Ishikawa (cell line): ENCODE data around the gene ZFAND3.

Source experiments
- CEBPB ChIP-seq: IDR thresholded peaks from 2 replicates; pipeline ENCODE4 v1.6.1; 2012
- CREB1 ChIP-seq: IDR thresholded peaks from 2 replicates; pipeline ENCODE4 v1.6.1; 2012; ENCODE audit warnings: low read depth
- EGR1 ChIP-seq: IDR thresholded peaks from 2 replicates; pipeline ENCODE4 v1.6.1; 2012
- EP300 ChIP-seq: IDR thresholded peaks from 2 replicates; pipeline ENCODE4 v1.6.1; 2012; ENCODE audit warnings: borderline replicate concordance
- FOXM1 ChIP-seq: IDR thresholded peaks from 2 replicates; pipeline ENCODE4 v1.6.1; 2012; ENCODE audit warnings: low read depth, borderline replicate concordance
- MAX ChIP-seq: IDR thresholded peaks from 2 replicates; pipeline ENCODE4 v1.6.1; 2012
- NFIC ChIP-seq: IDR thresholded peaks from 2 replicates; pipeline ENCODE4 v1.6.1; 2012
- RAD21 ChIP-seq: IDR thresholded peaks from 2 replicates; pipeline ENCODE4 v1.6.1; 2012; ENCODE audit warnings: low read depth
- REST ChIP-seq: IDR thresholded peaks from 2 replicates; pipeline ENCODE4 v1.6.1; 2012; ENCODE audit warnings: low read depth, mild to moderate bottlenecking
- TAF1 ChIP-seq: IDR thresholded peaks from 2 replicates; pipeline ENCODE4 v1.6.1; 2012; ENCODE audit warnings: low read depth, mild to moderate bottlenecking
- TCF12 ChIP-seq: IDR thresholded peaks from 2 replicates; pipeline ENCODE4 v1.6.1; 2012; ENCODE audit warnings: low read depth
- TEAD4 ChIP-seq: IDR thresholded peaks from 2 replicates; pipeline ENCODE4 v1.6.1; 2012
- USF1 ChIP-seq: IDR thresholded peaks from 2 replicates; pipeline ENCODE4 v1.6.1; 2012
- YY1 ChIP-seq: IDR thresholded peaks from 2 replicates; pipeline ENCODE4 v1.6.1; 2012; ENCODE audit warnings: low read depth
- ZBTB7A ChIP-seq: IDR thresholded peaks from 2 replicates; pipeline ENCODE4 v1.6.1; 2012; ENCODE audit warnings: low read depth

Gene ZFAND3

GRCh38 chr6:38184585-38185080 lies 365.1 kb downstream of the ZFAND3 start:
- TF ChIP-seq EP300 (no peak), NFIC (no peak), CREB1 (no peak), MAX (no peak), TEAD4 (no peak)

GRCh38 chr6:38185244-38185643 lies 365.7 kb downstream of the ZFAND3 start:
- TF ChIP-seq NFIC (no peak), RAD21 (no peak), TEAD4 (no peak)

GRCh38 chr6:38185752-38186151 lies 366.2 kb downstream of the ZFAND3 start:
- TF ChIP-seq USF1 (no peak), RAD21 (no peak), FOXM1 (no peak), YY1 (no peak), MAX (no peak), CREB1 (no peak), TAF1 (no peak), EP300 (no peak), EGR1 (no peak), TCF12 (no peak), TEAD4 (no peak), ZBTB7A (no peak), CEBPB (no peak)

GRCh38 chr6:38187325-38187724 lies 367.8 kb downstream of the ZFAND3 start:
- no peak for TF ChIP-seq TEAD4
- TF ChIP-seq YY1, result no peak
- no peak for TF ChIP-seq TCF12
- TF ChIP-seq EGR1, result no peak

- no peak for TF ChIP-seq MAX
- no peak for TF ChIP-seq YY1
- no peak for TF ChIP-seq FOXM1
- no peak for TF ChIP-seq TCF12
- TF ChIP-seq REST, result no peak
- TF ChIP-seq NFIC, result no peak
- no peak for TF ChIP-seq USF1
- no peak for TF ChIP-seq TAF1
- no peak for TF ChIP-seq ZBTB7A
- TF ChIP-seq CEBPB, result no peak
- TF ChIP-seq EGR1, result no peak
- no peak for TF ChIP-seq EP300
- TF ChIP-seq RAD21, result no peak
- no peak for TF ChIP-seq TEAD4
- no peak for TF ChIP-seq CREB1
Observed at GRCh38 chr6:38187811-38188590, 368.5 kb downstream of the ZFAND3 start.

- TF ChIP-seq TAF1 (no peak), TCF12 (no peak), FOXM1 (no peak), EP300 (no peak), MAX (no peak), CEBPB (no peak), REST (no peak), ZBTB7A (no peak), CREB1 (no peak), EGR1 (no peak)
Observed at GRCh38 chr6:38188677-38189335, 369.3 kb downstream of the ZFAND3 start.
